Measurements from ENCODE around the gene NUDT16L1. TPM values are rescaled to one million over a fixed set of nuclear protein-coding genes. Genes with fewer than 3 reads are reported as not detected.

NUDT16L1 gene
- total RNA-seq (2021; fragmentation: NEBNext Ultra II Directional; extraction: Animal tissue kit (Norgen Biotek cat#: 25700)), result 34.8 and 41.3 TPM in 2 replicates
- 77.3 and 112 TPM in 2 replicates for polyA plus RNA-seq (2011; rRNA removed)
- polyA plus RNA-seq (2011; cell fraction: cytosol; rRNA removed), result 77.8 TPM
- polyA plus RNA-seq (2011; cell fraction: nucleus; rRNA removed), result 64.0 TPM
- 29.6 to 40.8 TPM (median 37.5 TPM) in 4 replicates for polyA plus RNA-seq (2012, experiment 1 of 2)
- polyA plus RNA-seq (2012, experiment 2 of 2), result 45.2 TPM
- polyA plus RNA-seq (2013, experiment 1 of 2), result 21.6 TPM
- 20.8 TPM for polyA plus RNA-seq (2013, experiment 2 of 2)
- polyA minus RNA-seq (2011; rRNA and poly(A)+ RNA removed), result 11.7 and 13.1 TPM in 2 replicates
- 23.3 TPM for polyA minus RNA-seq (2011; cell fraction: cytosol; rRNA and poly(A)+ RNA removed)
- polyA minus RNA-seq (2011; cell fraction: nucleus; rRNA and poly(A)+ RNA removed), result 22.2 TPM
- long read RNA-seq, experiment 1, transcript NUDT16L1-201 (3 exons, 1,349 nt), result major isoform, 41 of 58 reads
- long read RNA-seq, experiment 1, partial matches to known transcripts, result 4 of 58 reads
- long read RNA-seq, experiment 1, other reads (novel, unspliced or antisense), result 9 of 58 reads
- long read RNA-seq, experiment 2, partial matches to known transcripts, result 0 of 3 reads
- long read RNA-seq, experiment 2, other reads (novel, unspliced or antisense), result 3 of 3 reads

DNA sequence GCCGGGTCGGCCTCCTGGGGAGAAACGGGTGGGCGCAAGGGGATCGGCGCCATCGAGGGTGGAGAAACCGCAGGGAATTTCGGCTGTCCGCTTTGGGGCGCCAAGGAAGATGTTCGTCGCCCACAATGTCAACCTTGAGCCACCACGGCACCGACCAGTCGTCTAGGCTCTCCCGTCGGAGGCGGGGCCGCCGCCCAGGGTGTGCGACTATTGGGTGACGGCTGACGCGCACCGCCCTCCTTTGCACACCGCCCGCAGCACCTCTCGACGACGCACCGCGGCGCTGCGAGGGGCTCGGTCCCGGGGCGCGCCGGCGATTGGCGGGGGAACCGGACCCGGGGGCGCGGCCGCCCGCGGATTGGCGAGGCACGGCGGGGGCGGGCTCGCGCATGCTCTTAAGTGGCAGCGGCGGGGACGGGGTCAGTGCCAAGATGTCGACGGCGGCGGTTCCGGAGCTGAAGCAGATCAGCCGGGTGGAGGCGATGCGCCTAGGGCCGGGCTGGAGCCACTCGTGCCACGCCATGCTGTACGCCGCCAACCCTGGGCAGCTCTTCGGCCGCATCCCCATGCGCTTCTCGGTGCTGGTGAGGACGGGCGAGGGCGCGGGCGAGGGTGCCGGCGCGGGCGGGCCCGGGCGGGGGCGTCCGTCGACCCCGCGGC lies at the start of gene NUDT16L1:
NUDT16L1 (plus strand) TSS at position 267 of the 660 bp plus-strand sequence; CDS start at position 432, 165 bp downstream.
- H3K27ac ChIP-seq (ENCODE audit: low read depth, low read length), result peak within 1 kb of the TSS; percentile 50; the same call in 1 of the 2 replicates
- H2BK15ac ChIP-seq (ENCODE audit: low read length), result 0 out of 2 replicates have a peak within 1 kb of the TSS, but pooled peaks have one; percentile 92
- peak within 1 kb of the TSS; percentile 89 for H4K91ac ChIP-seq (replicated peaks; ENCODE audit: insufficient read length, low read length)
- POLR2A ChIA-PET (ENCODE audit: partially characterized antibody), result interaction anchor here (0.7 to 5.4 kb wide), 20 partner anchors 8 to 263 kb away, joined by 3 to 59 read pairs (median 4); partner anchors contain the start of genes ANKS3, DNAAF8, GLYR1 and PPL
- H3K27me3 ChIP-seq (replicated peaks in 1 of 4; ENCODE audit: control insufficient read depth in 3 of 4, extremely low read depth in 1 of 4, insufficient read depth in 3 of 4, low read length in 3 of 4), result no peaks in the 10 kb centered on the region
- H3K23me2 ChIP-seq (ENCODE audit: low read depth, low read length), result peaks cover 8% of the 10 kb centered on the region; the same call in 1 of the 2 replicates
- H3K79me2 ChIP-seq (ENCODE audit: control insufficient read depth in 1 of 2, insufficient read depth in 2 of 2, low read length in 2 of 2), result peaks cover 0 to 2% of the 10 kb centered on the region in 2 experiments; a peak in 1 of 4 replicates
- H3K9ac ChIP-seq (replicated peaks in 1 of 4; ENCODE audit: extremely low read depth in 1 of 4, low read depth in 3 of 4, low read length in 3 of 4), result peak within 1 kb of the TSS; percentile 66 to 90 (median 76); a peak in 6 of 7 replicates
- H3K4me2 ChIP-seq (ENCODE audit: insufficient read depth in 1 of 2, low read depth in 2 of 2, low read length in 2 of 2), result peak within 1 kb of the TSS; percentile 68 to 81
- peak within 1 kb of the TSS; percentile 14; the same call in 1 of the 2 replicates for H2BK12ac ChIP-seq (ENCODE audit: low read depth, low read length)
- H3K4me3 ChIP-seq (ENCODE audit: extremely low read depth in 1 of 4, insufficient read depth in 2 of 4, low read depth in 3 of 4, low read length in 4 of 4), result peak within 1 kb of the TSS; percentile 72 to 93 (median 76)
- no peak within 1 kb of the TSS for H2BK120ac ChIP-seq (replicated peaks; ENCODE audit: low read depth, low read length)
- peak within 1 kb of the TSS; percentile 87 for H3K18ac ChIP-seq (ENCODE audit: extremely low read depth, low read length)
- peaks cover 0 to 7% (median 5%) of the 10 kb centered on the region in 4 experiments; a peak in 4 of 7 replicates for H3K4me1 ChIP-seq (replicated peaks in 1 of 4; ENCODE audit: control insufficient read depth in 3 of 4, insufficient read depth in 4 of 4, low read length in 3 of 4)
- peaks cover 11 to 22% (median 17%) of the 10 kb centered on the region in 4 experiments for H3K36me3 ChIP-seq (ENCODE audit: control insufficient read depth in 2 of 4, insufficient read depth in 4 of 4, low read length in 3 of 4)
- 2% methylated on average over 64 of the region's 91 CpGs; no CpG with 5 or more reads in 1 of the 2 experiments for WGBS, 2 experiments (ENCODE audit: extremely low coverage in 1 of 2, insufficient coverage in 1 of 2, insufficient read length in 1 of 2, insufficient replicate concordance in 2 of 2, low coverage in 1 of 2, low lambda C conversion rate in 2 of 2, missing lambda C conversion rate in 1 of 2)
- no peak within 1 kb of the TSS for H3K14ac ChIP-seq (ENCODE audit: insufficient read length)
- peaks cover 0 to 15% of the 10 kb centered on the region in 2 experiments for H4K20me1 ChIP-seq (replicated peaks in 1 of 2; ENCODE audit: control insufficient read depth in 1 of 2, insufficient read depth in 2 of 2, low read length in 2 of 2)
- H3K79me1 ChIP-seq (ENCODE audit: low read depth, low read length), result no peaks in the 10 kb centered on the region
- H3K23ac ChIP-seq (ENCODE audit: insufficient read length), result no peak within 1 kb of the TSS
- H4K5ac ChIP-seq (ENCODE audit: insufficient read length, low read depth, low read length), result peak within 1 kb of the TSS; percentile 86
- H3K4ac ChIP-seq (replicated peaks; ENCODE audit: insufficient read length, low read depth, low read length), result no peak within 1 kb of the TSS
- no peak within 1 kb of the TSS; the same call in 1 of the 2 replicates for H2AK5ac ChIP-seq (ENCODE audit: low read depth, low read length)
- H2BK5ac ChIP-seq (ENCODE audit: low read depth, low read length), result peak within 1 kb of the TSS; percentile 78; the same call in 1 of the 2 replicates
- FAIRE-seq, result no peak
- H3K9me3 ChIP-seq (ENCODE audit: insufficient read depth in 2 of 2, low read depth in 1 of 2, low read length in 1 of 2), result no peaks in the 10 kb centered on the region
- peak within 1 kb of the TSS; percentile 82 for H3K56ac ChIP-seq (replicated peaks; ENCODE audit: insufficient read length, low read depth, low read length)
- no peak within 1 kb of the TSS for H2BK20ac ChIP-seq (ENCODE audit: low read length)
- peak within 1 kb of the TSS; percentile 84 for H4K8ac ChIP-seq (ENCODE audit: extremely low read depth, insufficient read depth, low read length)
- CTCF ChIA-PET (ENCODE audit: partially characterized antibody), result interaction anchor here (0.7 to 2.8 kb wide), 7 partner anchors 11 to 383 kb away, joined by 3 to 13 read pairs (median 5); partner anchors contain the start of genes ANKS3, DNAAF8 and MGRN1
- peak; percentile 81 to 96 for DNase-seq (ENCODE audit: low read depth in 1 of 2, low spot score in 2 of 2)
- H2AFZ ChIP-seq (ENCODE audit: low read length), result no peak within 1 kb of the TSS
- TF ChIP-seq CBX8 (IDR thresholded peaks at IDR 0.05; ENCODE audit: borderline replicate concordance, low read depth, low read length), result no peak
- TF ChIP-seq NANOG (IDR thresholded peaks at IDR 0.05; ENCODE audit: insufficient read depth, low read depth, low read length, poor library complexity, severe bottlenecking), result peak; percentile 42
- TF ChIP-seq TAF7 (optimal IDR thresholded peaks at IDR 0.05; ENCODE audit: borderline replicate concordance, low read depth, low read length), result peak; percentile 76
- no peak for TF ChIP-seq RFX5 (IDR thresholded peaks at IDR 0.05; ENCODE audit: borderline replicate concordance, low read depth, low read length)
- peak; percentile 82 for TF ChIP-seq TAF1 (IDR thresholded peaks at IDR 0.05; ENCODE audit: low read depth, low read length)
- TF ChIP-seq, protein P1, sequence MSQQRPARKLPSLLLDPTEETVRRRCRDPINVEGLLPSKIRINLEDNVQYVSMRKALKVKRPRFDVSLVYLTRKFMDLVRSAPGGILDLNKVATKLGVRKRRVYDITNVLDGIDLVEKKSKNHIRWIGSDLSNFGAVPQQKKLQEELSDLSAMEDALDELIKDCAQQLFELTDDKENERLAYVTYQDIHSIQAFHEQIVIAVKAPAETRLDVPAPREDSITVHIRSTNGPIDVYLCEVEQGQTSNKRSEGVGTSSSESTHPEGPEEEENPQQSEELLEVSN (IDR thresholded peaks at IDR 0.05), result no peak
- peak; percentile 88 for TF ChIP-seq PHF8 (conservative IDR thresholded peaks at IDR 0.05; ENCODE audit: low read depth, low read length)

Data from H1 (cell line).